Psoas muscle (tissue), 8 donors: ENCODE results near the gene GHR. TPM values are rescaled to one million over a fixed set of nuclear protein-coding genes. Genes with fewer than 3 reads are reported as not detected.

Experiments
- ATAC-seq, 4 donors: fragments of 200-7000 bp; cut with Tn5 transposase; one replicate each; pipeline ENCODE4 v1.9.1; 2020; ENCODE audit warnings: moderate library complexity in 3 of 4, mild to moderate bottlenecking in 2 of 4
- DNase-seq, 2 donors: peaks; one replicate each; pipeline ENCODE4 v3.0.0-alpha.2; 2020
- H3K27ac ChIP-seq: fragments of 200-600 bp; one replicate; pipeline ENCODE4 v1.8.0; 2022
- H3K27me3 ChIP-seq, 3 donors: fragments of 200-600 bp in 1 of 3; one replicate each; pipeline versions ENCODE4 v1.6.1 to v1.8.0; 2013 to 2022; ENCODE audit warnings: low read length in 2 of 3, mild to moderate bottlenecking in 2 of 3, moderate library complexity in 1 of 3; ENCODE audit not compliant: insufficient read depth in 3 of 3
- H3K36me3 ChIP-seq, 2 donors: fragments of 200-600 bp in 1 of 2; one replicate each; pipeline versions ENCODE4 v1.6.1 to v1.8.0; 2013 to 2022; ENCODE audit warnings: low read depth in 1 of 2, mild to moderate bottlenecking in 1 of 2, moderate library complexity in 1 of 2; ENCODE audit not compliant: insufficient read depth in 1 of 2
- H3K4me1 ChIP-seq: fragments of 200-600 bp; one replicate; pipeline ENCODE4 v1.8.0; 2022
- H3K4me3 ChIP-seq: fragments of 200-600 bp; one replicate; pipeline ENCODE4 v1.8.0; 2022; ENCODE audit warnings: mild to moderate bottlenecking
- H3K9me3 ChIP-seq: fragments of 200-600 bp; one replicate; pipeline ENCODE4 v1.8.0; 2022
- WGBS, 3 donors: extraction: QIAGEN DNeasy Blood & Tissue Kit; methylation state at CpG; one replicate each; pipeline versions ENCODE4 v1.1.6 to v1.1.7; 2013; 5-methylcytosine and 5-hydroxymethylcytosine counted together
- intact Hi-C, 2 donors: fragments of 100-400 bp; cut with DNase I; formaldehyde crosslinking; loops; one replicate each; pipeline versions ENCODE4 v1.11.0 to v1.14.2; 2022
- polyA plus RNA-seq, 3 donors: library from polyadenylated mRNA; stranded (reverse); fragments of 200-250 nt; gene quantifications; one replicate each; pipeline ENCODE4 v1.2.3, GENCODE V29; 2013
- total RNA-seq, 4 donors: library from RNA; stranded (reverse); fragmentation: NEBNext Ultra II Directional in 2 of 4; extraction: Animal tissue kit (Norgen Biotek cat#: 25700) in 2 of 4; gene quantifications; one replicate each; pipeline versions ENCODE4 v1.2.1 to v1.2.4, GENCODE V29; 2021 to 2023
- TF ChIP-seq, protein P1 (sequence below): fragments of 200-600 bp; IDR thresholded peaks from one replicate; pipeline ENCODE4 v1.8.0; 2022; ENCODE audit warnings: antibody characterized with exemption
- donor health status: healthy with polysubstance abuse.
- donor health status: DM: no; HTN: no; CAD: no; lungs with moderate emphysema.
- donor health status: Bipolar disorder and iron deficiency.
- donor health status: healthy.
- donor health status: DM: yes; HTN: yes; CAD: no.
- donor health status: DM: no; HTN: no; CAD: no.
- donor health status: DM: no; HTN: no; CAD: no.
- donor health status: DM: yes; HTN: yes; CAD: no.

GHR gene
- total and polyA plus RNA-seq, 7 donors, result 12.4 to 60.3 (median 32.1) TPM

DNA sequence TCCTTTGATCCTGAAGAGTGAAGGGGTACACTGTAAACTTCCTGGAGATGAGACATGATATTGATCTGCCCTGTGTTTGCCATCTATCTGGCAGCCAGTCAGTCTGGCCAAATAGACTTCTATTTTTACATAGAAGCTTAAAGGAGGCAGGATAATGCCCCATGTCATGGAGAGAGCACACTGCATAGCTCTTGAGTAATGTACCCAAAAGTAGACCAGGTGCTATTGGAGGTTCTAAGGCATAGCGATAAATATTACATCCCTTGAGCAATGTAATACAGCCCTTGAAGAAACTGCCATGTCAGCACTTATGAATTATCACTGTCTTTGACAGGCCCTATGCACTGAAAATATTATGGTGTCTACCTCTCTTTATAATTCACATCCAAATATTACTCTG lies 131.8 kb downstream of the GHR start:
- H3K4me1 ChIP-seq, result peaks cover 36% of the 10 kb centered on the region
- DNase-seq, result no peak
- TF ChIP-seq, protein P1, sequence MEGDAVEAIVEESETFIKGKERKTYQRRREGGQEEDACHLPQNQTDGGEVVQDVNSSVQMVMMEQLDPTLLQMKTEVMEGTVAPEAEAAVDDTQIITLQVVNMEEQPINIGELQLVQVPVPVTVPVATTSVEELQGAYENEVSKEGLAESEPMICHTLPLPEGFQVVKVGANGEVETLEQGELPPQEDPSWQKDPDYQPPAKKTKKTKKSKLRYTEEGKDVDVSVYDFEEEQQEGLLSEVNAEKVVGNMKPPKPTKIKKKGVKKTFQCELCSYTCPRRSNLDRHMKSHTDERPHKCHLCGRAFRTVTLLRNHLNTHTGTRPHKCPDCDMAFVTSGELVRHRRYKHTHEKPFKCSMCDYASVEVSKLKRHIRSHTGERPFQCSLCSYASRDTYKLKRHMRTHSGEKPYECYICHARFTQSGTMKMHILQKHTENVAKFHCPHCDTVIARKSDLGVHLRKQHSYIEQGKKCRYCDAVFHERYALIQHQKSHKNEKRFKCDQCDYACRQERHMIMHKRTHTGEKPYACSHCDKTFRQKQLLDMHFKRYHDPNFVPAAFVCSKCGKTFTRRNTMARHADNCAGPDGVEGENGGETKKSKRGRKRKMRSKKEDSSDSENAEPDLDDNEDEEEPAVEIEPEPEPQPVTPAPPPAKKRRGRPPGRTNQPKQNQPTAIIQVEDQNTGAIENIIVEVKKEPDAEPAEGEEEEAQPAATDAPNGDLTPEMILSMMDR, result no peak
- peak overlapping the region; percentile 84 for H3K27ac ChIP-seq
- peak; percentile 90 to 95 (median 93) for ATAC-seq
- H3K36me3 ChIP-seq, result no peaks in the 10 kb centered on the region
- 36 to 55% (median 37%) methylated on average over 1 of the region's 1 CpG for WGBS, 3 donors
- no peaks in the 10 kb centered on the region for H3K9me3 ChIP-seq
- peak overlapping the region; percentile 2 for H3K4me3 ChIP-seq
- intact Hi-C loops, result loop anchor here in 1 of 2 donors (5.0 kb wide), 1 partner anchor 38 kb away; no protein-coding TSS in a partner anchor
- no peaks in the 10 kb centered on the region for H3K27me3 ChIP-seq

DNA sequence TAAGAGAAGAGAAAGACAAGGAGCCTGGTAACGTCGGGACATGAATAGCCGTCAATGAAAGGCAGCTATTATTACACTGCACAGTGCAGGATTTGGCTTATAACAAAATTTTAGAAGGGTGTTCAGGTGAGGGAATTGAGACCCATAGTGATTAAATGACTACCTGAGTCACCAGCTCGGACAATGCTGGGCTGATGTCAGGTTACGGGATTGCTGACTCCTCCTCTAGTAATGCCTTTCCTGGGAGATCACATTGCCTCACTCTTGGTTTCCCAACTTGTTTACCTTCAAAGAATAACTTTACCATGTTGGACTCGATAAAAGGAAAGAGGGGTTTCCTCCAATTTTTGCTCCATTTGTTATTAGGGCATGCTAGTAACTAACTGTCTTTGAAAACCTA lies 132.6 kb downstream of the GHR start:
- H3K9me3 ChIP-seq, result no peaks in the 10 kb centered on the region
- intact Hi-C loops, result loop anchor here in 1 of 2 donors (5.0 kb wide), 1 partner anchor 38 kb away; no protein-coding TSS in a partner anchor
- peak; percentile 79 to 89 (median 84) for ATAC-seq
- WGBS, 3 donors, result 23 to 53% (median 32%) methylated on average over 6 of the region's 6 CpGs
- peaks cover 32% of the 10 kb centered on the region for H3K4me1 ChIP-seq
- peak overlapping the region; percentile 2 for H3K4me3 ChIP-seq
- no peaks in the 10 kb centered on the region for H3K36me3 ChIP-seq
- peak overlapping the region; percentile 84 for H3K27ac ChIP-seq
- TF ChIP-seq, protein P1, result no peak
- DNase-seq, result no peak
- H3K27me3 ChIP-seq, result no peaks in the 10 kb centered on the region

DNA sequence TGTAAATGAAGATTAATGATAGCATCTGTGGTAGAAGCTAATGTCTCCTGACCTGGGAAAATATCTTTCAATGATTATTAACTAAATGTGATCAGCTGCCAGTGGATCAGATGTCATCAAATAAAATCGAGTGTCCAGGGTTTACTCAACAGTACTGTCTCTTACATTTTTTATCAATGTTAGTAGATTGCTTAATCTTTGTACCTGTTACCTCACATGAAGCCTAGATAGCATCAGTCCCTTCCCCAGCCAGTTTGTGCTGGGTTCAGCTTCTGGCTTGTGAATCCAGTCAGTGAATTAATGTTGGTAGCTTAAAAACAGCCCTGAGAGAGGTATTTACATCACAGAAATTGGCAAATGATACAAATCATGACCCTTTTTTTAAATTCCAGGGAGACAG lies 134.4 kb downstream of the GHR start:
- Histone ChIP-seq H3K27ac (peak overlapping the region; percentile 24), H3K4me1 (peaks cover 23% of the 10 kb centered on the region), H3K36me3 (no peaks in the 10 kb centered on the region), H3K9me3 (no peaks in the 10 kb centered on the region), H3K27me3 (no peaks in the 10 kb centered on the region), H3K4me3 (no peak overlapping the region)
- intact Hi-C loops, result loop anchor here in 1 of 2 donors (2.0 to 5.0 kb wide), 2 partner anchors 17 to 40 kb away; no protein-coding TSS in a partner anchor
- DNase-seq, result no peak
- no peak for ATAC-seq
- WGBS, 3 donors, result 28 to 71% (median 33%) methylated on average over 1 of the region's 1 CpG
- TF ChIP-seq, protein P1, result no peak

DNA sequence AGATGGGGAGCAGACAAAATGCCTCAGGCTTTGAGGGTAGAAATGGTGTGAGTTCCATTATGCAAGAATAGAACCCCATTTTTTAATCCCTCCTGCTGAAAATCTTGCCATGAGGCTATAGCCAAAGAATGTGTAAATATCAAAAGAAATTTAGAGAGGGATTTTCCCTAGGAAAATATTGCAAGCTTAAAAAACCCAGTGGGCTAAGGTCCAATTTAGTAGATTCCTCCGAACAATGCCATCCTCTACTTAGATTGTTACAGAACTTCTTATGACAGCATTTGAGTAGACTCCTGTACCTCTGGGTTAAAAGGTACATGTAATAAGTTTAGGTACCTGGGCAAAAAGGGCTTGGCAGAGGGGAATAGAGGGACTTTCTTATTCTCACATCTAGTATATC lies 138.4 kb downstream of the GHR start:
- WGBS, 3 donors, result 58 to 65% (median 62%) methylated on average over 1 of the region's 1 CpG
- no peaks in the 10 kb centered on the region for H3K36me3 ChIP-seq
- H3K27me3 ChIP-seq, result no peaks in the 10 kb centered on the region
- peaks cover 29% of the 10 kb centered on the region for H3K4me1 ChIP-seq
- intact Hi-C loops, result no loop called here
- TF ChIP-seq, protein P1, result no peak
- H3K9me3 ChIP-seq, result no peaks in the 10 kb centered on the region
- DNase-seq (no peak), ATAC-seq (no peak)
- peak overlapping the region; percentile 14 for H3K27ac ChIP-seq
- H3K4me3 ChIP-seq, result no peak overlapping the region

DNA sequence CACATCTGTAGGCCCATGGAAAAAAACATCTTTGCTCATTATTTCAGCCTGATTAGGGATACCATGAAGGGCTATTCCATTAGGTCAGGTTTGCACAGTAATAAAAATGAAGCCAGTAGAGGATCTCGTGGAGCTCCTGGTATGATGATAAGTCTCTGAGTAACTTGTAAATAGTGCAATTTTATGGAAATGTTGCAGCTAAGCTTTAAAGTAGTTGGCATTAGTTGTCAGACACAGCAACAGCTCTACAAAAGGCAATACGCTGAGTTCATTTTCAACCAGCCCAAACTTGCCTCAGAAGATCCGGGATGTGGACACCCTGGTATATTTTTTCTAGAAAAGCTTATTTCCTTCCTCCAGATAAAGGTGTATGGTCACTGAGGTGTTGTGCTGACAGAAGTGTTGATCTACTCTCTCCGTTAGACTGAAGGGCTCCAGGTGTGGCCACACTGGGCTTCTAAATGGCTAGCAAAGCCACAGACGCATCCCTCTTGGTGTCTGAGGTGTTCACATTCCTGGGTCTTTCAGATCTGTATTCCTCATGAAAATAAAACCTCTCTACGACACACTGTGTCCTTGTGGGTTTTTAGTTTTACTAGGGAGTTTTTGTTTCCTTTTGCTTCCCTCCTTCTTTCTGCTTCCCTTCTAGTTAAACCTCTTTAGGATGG lies 141.6 kb downstream of the GHR start:
- H3K27me3 ChIP-seq, result no peaks in the 10 kb centered on the region
- WGBS, 3 donors, result 80 to 93% (median 80%) methylated on average over 6 of the region's 6 CpGs
- ATAC-seq (no peak), DNase-seq (no peak)
- H3K36me3 ChIP-seq, result no peaks in the 10 kb centered on the region
- peak overlapping the region; percentile 76 for H3K27ac ChIP-seq
- H3K4me1 ChIP-seq, result peaks cover 45% of the 10 kb centered on the region
- TF ChIP-seq, protein P1, result no peak
- H3K4me3 ChIP-seq, result no peak overlapping the region
- intact Hi-C loops, result no loop called here
- no peaks in the 10 kb centered on the region for H3K9me3 ChIP-seq
